SK-N-SH (cell line): Measurements from ENCODE around the gene AREG. TPM values are rescaled to one million over a fixed set of nuclear protein-coding genes. Genes with fewer than 3 reads are reported as not detected.

Source experiments
- CTCF ChIA-PET: fragments of 300-600, 350-600 bp; formaldehyde crosslinking; extraction: SDS; loops from one replicate; lab custom pipeline; 2021; lab: Yijun Ruan, JAX
- POLR2A ChIA-PET: fragments of 350-600 bp; sonication (Branson Sonifier 250); formaldehyde crosslinking; extraction: SDS; loops from one replicate; lab custom pipeline; 2020; ENCODE audit warnings: antibody characterized with exemption, inconsistent platforms; lab: Yijun Ruan, JAX
- DNase-seq: peaks from one replicate; pipeline ENCODE4 v3.0.0; 2012
- H2AFZ ChIP-seq: fragments of 200-600 bp; sonication (generic); 2 replicates; pipeline ENCODE4 v1.8.1; 2016; ENCODE audit warnings: antibody characterized with exemption, mild to moderate bottlenecking, low read depth
- H3F3A ChIP-seq: fragments of 200-600 bp; sonication (generic); replicated peaks from 2 replicates; pipeline ENCODE3; 2016; ENCODE audit warnings: antibody characterized with exemption, mild to moderate bottlenecking; ENCODE audit not compliant: insufficient read depth
- H3K27ac ChIP-seq, 2 experiments: fragments of 200-500 bp in 1 of 2; fragments of 200-600 bp in 1 of 2; sonication (Bioruptor generic) in 1 of 2; sonication (generic), shearing (Covaris generic) in 1 of 2; 2 replicates each; pipeline versions ENCODE4 v1.5.1 to v1.6.1; 2014 to 2016; ENCODE audit warnings: low read depth in 2 of 2, inconsistent platforms in 1 of 2, low read length in 1 of 2, mild to moderate bottlenecking in 1 of 2, mixed read lengths in 1 of 2
- H3K27me3 ChIP-seq: fragments of 200-600 bp; sonication (generic), shearing (Covaris generic); 2 replicates; pipeline ENCODE4 v1.6.1; 2016; ENCODE audit warnings: mixed run types; ENCODE audit not compliant: insufficient read depth
- H3K36me3 ChIP-seq, 2 experiments: fragments of 200-500 bp in 1 of 2; fragments of 200-600 bp in 1 of 2; sonication (Bioruptor generic) in 1 of 2; sonication (generic) in 1 of 2; replicated peaks in 1 of 2; 2 replicates each; pipeline versions ENCODE3 to v1.5.1; 2014 to 2016; ENCODE audit warnings: low read length in 1 of 2, mild to moderate bottlenecking in 1 of 2; ENCODE audit not compliant: insufficient read depth in 2 of 2, control insufficient read depth in 1 of 2
- H3K4me1 ChIP-seq, 2 experiments: fragments of 200-500 bp in 1 of 2; fragments of 200-600 bp in 1 of 2; sonication (Bioruptor generic) in 1 of 2; sonication (generic), shearing (Covaris generic) in 1 of 2; 2 replicates each; pipeline versions ENCODE4 v1.5.1 to v1.6.1; 2014 to 2016; ENCODE audit warnings: low read depth in 1 of 2, low read length in 1 of 2, mixed run types in 1 of 2; ENCODE audit not compliant: insufficient read depth in 2 of 2, control insufficient read depth in 1 of 2
- H3K4me2 ChIP-seq: fragments of 200-600 bp; sonication (generic), shearing (Covaris generic); 2 replicates; pipeline ENCODE4 v1.6.1; 2017; ENCODE audit warnings: mixed run types
- H3K4me3 ChIP-seq, 2 experiments: fragments of 200-500 bp in 1 of 2; fragments of 200-600 bp in 1 of 2; sonication (Bioruptor generic) in 1 of 2; sonication (generic), shearing (Covaris generic) in 1 of 2; 2 replicates each; pipeline versions ENCODE4 v1.5.1 to v1.8.1; 2014 to 2016; ENCODE audit warnings: low read depth in 2 of 2, inconsistent platforms in 1 of 2, low read length in 1 of 2, mild to moderate bottlenecking in 1 of 2, mixed read lengths in 1 of 2, moderate library complexity in 1 of 2
- H3K79me2 ChIP-seq: fragments of 200-600 bp; sonication (generic); 2 replicates; pipeline ENCODE4 v1.8.1; 2017; ENCODE audit warnings: mild to moderate bottlenecking; ENCODE audit not compliant: insufficient read depth
- H3K9ac ChIP-seq: fragments of 200-600 bp; sonication (generic); 2 replicates; pipeline ENCODE4 v1.6.1; 2017; ENCODE audit warnings: mixed run types
- H3K9me2 ChIP-seq: fragments of 200-600 bp; sonication (generic); 2 replicates; pipeline ENCODE4 v1.6.1; 2017; ENCODE audit warnings: mixed run types
- H3K9me3 ChIP-seq: fragments of 200-600 bp; sonication (generic); 2 replicates; pipeline ENCODE4 v1.6.1; 2017; ENCODE audit warnings: mixed run types, mild to moderate bottlenecking, moderate library complexity
- H4K20me1 ChIP-seq: fragments of 200-600 bp; sonication (generic); 2 replicates; pipeline ENCODE4 v1.6.1; 2017; ENCODE audit warnings: mild to moderate bottlenecking, mixed run types; ENCODE audit not compliant: insufficient read depth
- CHD2 ChIP-seq: fragments of 150-350 bp; IDR thresholded peaks from 2 replicates; pipeline ENCODE4 v1.6.1; 2018; ENCODE audit warnings: low read length; ENCODE audit not compliant: partially characterized antibody
- CTCF ChIP-seq: fragments of 200-600 bp; sonication (generic); IDR thresholded peaks from 2 replicates; pipeline ENCODE4 v1.6.1; 2017; ENCODE audit warnings: antibody characterized with exemption, mild to moderate bottlenecking, moderate library complexity
- EZH2phosphoT487 ChIP-seq: fragments of 200-600 bp; sonication (generic); IDR thresholded peaks from 2 replicates; pipeline ENCODE4 v1.6.1; 2017; ENCODE audit warnings: low read depth, mixed run types, mild to moderate bottlenecking, antibody characterized with exemption, moderate library complexity, borderline replicate concordance
- MEF2A ChIP-seq: IDR thresholded peaks from 2 replicates; pipeline ENCODE4 v1.4.0; 2012; ENCODE audit warnings: low read depth, borderline replicate concordance
- MXI1 ChIP-seq: IDR thresholded peaks from 2 replicates; pipeline ENCODE4 v1.6.1; 2012; ENCODE audit warnings: mild to moderate bottlenecking, low read depth, low read length, improper control_type of control experiment
- NRF1 ChIP-seq: IDR thresholded peaks from 2 replicates; pipeline ENCODE4 v1.6.1; 2012; ENCODE audit warnings: low read depth, mild to moderate bottlenecking, low read length
- RAD21 ChIP-seq: IDR thresholded peaks from 2 replicates; pipeline ENCODE4 v1.6.1; 2012; ENCODE audit warnings: mild to moderate bottlenecking, low read length
- REST ChIP-seq: IDR thresholded peaks from 2 replicates; pipeline ENCODE4 v1.6.1; 2012; ENCODE audit warnings: mild to moderate bottlenecking, low read depth, low read length, moderate library complexity
- RFX5 ChIP-seq: IDR thresholded peaks from 2 replicates; pipeline ENCODE4 v1.6.1; 2012; ENCODE audit warnings: mild to moderate bottlenecking, improper control_type of control experiment, low read length
- SIN3A ChIP-seq: IDR thresholded peaks from 2 replicates; pipeline ENCODE4 v1.6.1; 2012; ENCODE audit warnings: low read depth, mild to moderate bottlenecking, low read length, moderate library complexity, borderline replicate concordance
- SMC3 ChIP-seq: IDR thresholded peaks from 2 replicates; pipeline ENCODE4 v1.6.1; 2012; ENCODE audit warnings: low read depth, low read length, improper control_type of control experiment
- TAF1 ChIP-seq: IDR thresholded peaks from 2 replicates; pipeline ENCODE4 v1.6.1; 2012; ENCODE audit warnings: low read depth, mild to moderate bottlenecking, low read length, moderate library complexity, borderline replicate concordance
- TCF12 ChIP-seq: IDR thresholded peaks from 2 replicates; pipeline ENCODE4 v1.4.0; 2012
- USF1 ChIP-seq: IDR thresholded peaks from 2 replicates; pipeline ENCODE4 v1.4.0; 2012; ENCODE audit warnings: low read depth, borderline replicate concordance
- YY1 ChIP-seq: IDR thresholded peaks from 2 replicates; pipeline ENCODE4 v1.4.0; 2012; ENCODE audit warnings: low read depth, mild to moderate bottlenecking
- ZBTB33 ChIP-seq: IDR thresholded peaks from 2 replicates; pipeline ENCODE4 v1.4.0; 2012; ENCODE audit warnings: low read depth, borderline replicate concordance
- WGBS: methylation state at CpG from one replicate; pipeline ENCODE4 v1.1.6; 2017; ENCODE audit warnings: low lambda C conversion rate; 5-methylcytosine and 5-hydroxymethylcytosine counted together
- polyA plus RNA-seq, 3 experiments: library from polyadenylated mRNA; depleted of rRNA; stranded (reverse); fragments of >200 nt; gene quantifications; 2 replicates each; pipeline ENCODE4 v1.2.3, GENCODE V29; 2012

Gene AREG
- polyA plus RNA-seq, 1 of the 3 experiments (the other 2 are of a cell fraction) = not detected

GRCh38 chr4:74402692-74403456, 42.1 kb upstream of the AREG start:
- Histone ChIP-seq H3K27ac (no peak overlapping the region), H3K4me3 (no peak overlapping the region), H3K4me2 (no peak overlapping the region), H3K27me3 (peaks cover 29% of the 10 kb centered on the region), H3K9me3 (no peaks in the 10 kb centered on the region), H4K20me1 (no peaks in the 10 kb centered on the region), H3K79me2 (no peaks in the 10 kb centered on the region), H3K9me2 (no peaks in the 10 kb centered on the region), H3K9ac (no peak overlapping the region), H3K4me1 (no peaks in the 10 kb centered on the region; a peak in 1 of 4 replicates), H3K36me3 (no peaks in the 10 kb centered on the region), H2AFZ (no peak overlapping the region), H3F3A (no peaks in the 10 kb centered on the region)
- no peak for DNase-seq
- CTCF ChIA-PET = no interaction called here
- POLR2A ChIA-PET = no interaction called here
- 15% methylated on average over 5 of the region's 5 CpGs for WGBS
- no peak for TF ChIP-seq TCF12
- TF ChIP-seq MXI1 = no peak
- TF ChIP-seq REST = no peak
- no peak for TF ChIP-seq ZBTB33
- no peak for TF ChIP-seq MEF2A
- TF ChIP-seq YY1 = no peak
- no peak for TF ChIP-seq SMC3
- no peak for TF ChIP-seq NRF1
- no peak for TF ChIP-seq RAD21
- TF ChIP-seq RFX5 = no peak
- TF ChIP-seq, all 33 proteins: peak for 0

- POLR2A ChIA-PET = no interaction called here
- H3K36me3 ChIP-seq = no peaks in the 10 kb centered on the region
- peaks cover 25% of the 10 kb centered on the region; the same call in 1 of the 2 replicates for H3K27me3 ChIP-seq
- H3K4me3 ChIP-seq = no peak overlapping the region
- no peaks in the 10 kb centered on the region for H3K9me2 ChIP-seq
- H3K27ac ChIP-seq = no peak overlapping the region
- no peaks in the 10 kb centered on the region for H3K9me3 ChIP-seq
- no peaks in the 10 kb centered on the region for H3F3A ChIP-seq
- no peak for TF ChIP-seq TAF1
- no peak for TF ChIP-seq SIN3A
- no peak for TF ChIP-seq SMC3
- no peak for TF ChIP-seq EZH2phosphoT487
- no peak for TF ChIP-seq USF1
- no peak for TF ChIP-seq CHD2
- no peak for TF ChIP-seq CTCF
- no peak for TF ChIP-seq RAD21
- TF ChIP-seq, all 33 proteins: peak for 0
- no peak overlapping the region for H2AFZ ChIP-seq
- H4K20me1 ChIP-seq = no peaks in the 10 kb centered on the region
- DNase-seq = no peak
- CTCF ChIA-PET = no interaction called here
- H3K79me2 ChIP-seq = no peaks in the 10 kb centered on the region
- H3K9ac ChIP-seq = no peak overlapping the region
- H3K4me1 ChIP-seq = no peaks in the 10 kb centered on the region
- H3K4me2 ChIP-seq = no peak overlapping the region
These were observed 37.0 kb upstream of the AREG start for GRCh38 chr4:74407891-74408290.
